SJCRH30 (cell line): ENCODE results near the gene ENHO. TPM values are rescaled to one million over a fixed set of nuclear protein-coding genes. Genes with fewer than 3 reads are reported as not detected.

ENCODE experiments used
- DNase-seq, 2 experiments: peaks; one replicate each; pipeline ENCODE4 v3.0.0-alpha.2; 2015 to 2020
- H3K27ac ChIP-seq: fragments of 250-450 bp; sonication (Bioruptor Pico); 2 replicates; pipeline ENCODE4 v1.5.1; 2020; ENCODE audit warnings: mild to moderate bottlenecking, moderate library complexity
- H3K27me3 ChIP-seq: fragments of 250-450 bp; sonication (Bioruptor Pico); 2 replicates; pipeline ENCODE4 v1.5.1; 2020; ENCODE audit warnings: mild to moderate bottlenecking, moderate library complexity
- H3K36me3 ChIP-seq: fragments of 250-450 bp; sonication (Bioruptor Pico); 2 replicates; pipeline ENCODE4 v1.5.1; 2020; ENCODE audit warnings: mild to moderate bottlenecking, moderate library complexity
- H3K4me1 ChIP-seq: fragments of 250-450 bp; sonication (Bioruptor Pico); 2 replicates; pipeline ENCODE4 v1.5.1; 2020; ENCODE audit warnings: mild to moderate bottlenecking, moderate library complexity
- H3K4me3 ChIP-seq: fragments of 250-450 bp; sonication (Bioruptor Pico); 2 replicates; pipeline ENCODE4 v1.5.1; 2020; ENCODE audit warnings: mild to moderate bottlenecking, moderate library complexity
- H3K9me3 ChIP-seq: fragments of 250-450 bp; sonication (Bioruptor Pico); replicated peaks from 2 replicates; pipeline ENCODE4 v1.5.1; 2020; ENCODE audit warnings: mild to moderate bottlenecking, moderate library complexity
- total RNA-seq: library from RNA; depleted of rRNA; stranded (reverse); fragments of >200 nt; shearing (Covaris generic); gene quantifications from 2 replicates; pipeline ENCODE4 v1.2.3, GENCODE V29; 2014

ENHO gene
- total RNA-seq, 1 experiment from 2014 or later, result not detected

DNA sequence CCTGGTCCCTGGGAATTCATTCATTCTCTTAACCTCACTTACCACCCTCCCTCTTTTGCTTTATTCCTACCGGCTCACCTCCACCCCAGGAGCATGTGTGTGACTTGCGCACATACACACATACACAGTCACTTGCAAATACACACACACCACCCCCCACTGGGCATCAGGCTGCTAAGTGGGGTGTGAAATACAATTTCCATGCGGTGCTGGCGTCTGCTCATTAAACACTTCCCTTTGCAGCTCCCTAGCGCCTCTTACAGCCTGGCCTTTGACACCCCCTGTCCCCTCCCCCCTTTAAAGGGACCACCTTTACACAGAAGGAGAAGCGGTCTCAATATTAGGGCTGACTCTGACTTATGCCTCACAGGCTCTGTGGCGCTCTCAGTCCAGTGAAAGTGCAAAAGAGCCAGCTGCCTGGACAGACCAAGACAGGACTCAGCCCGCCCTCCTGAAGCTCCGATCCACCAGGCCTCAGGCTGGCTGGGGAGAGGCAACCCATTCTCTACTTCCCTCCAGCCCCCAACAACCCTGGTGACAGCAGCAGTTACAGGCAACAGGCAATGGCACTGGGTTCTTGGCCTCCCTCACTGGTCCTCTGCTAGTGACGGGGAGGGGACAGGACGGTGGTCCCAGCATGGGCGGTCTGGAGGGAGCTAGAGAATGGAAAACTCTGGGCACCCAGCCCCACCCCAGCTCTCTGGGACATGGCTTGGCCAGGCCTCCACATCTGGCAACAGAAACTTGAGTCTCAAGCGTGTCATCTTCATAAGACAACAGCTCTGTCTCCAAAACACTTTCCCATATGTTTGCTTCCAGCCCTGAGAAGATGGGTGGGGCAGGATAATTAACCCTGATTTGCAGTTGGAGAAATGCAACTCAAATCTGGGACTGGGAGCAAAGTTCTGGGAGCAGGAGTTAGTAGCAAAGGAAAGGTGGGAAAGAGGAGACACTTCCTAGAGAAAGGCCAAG, 12.0 kb downstream of the ENHO start:
- peaks cover 3% of the 10 kb centered on the region; the same call in 1 of the 2 replicates for H3K27me3 ChIP-seq
- H3K4me3 ChIP-seq, result no peak overlapping the region
- H3K27ac ChIP-seq, result no peak overlapping the region
- H3K9me3 ChIP-seq, result no peaks in the 10 kb centered on the region
- H3K36me3 ChIP-seq, result no peaks in the 10 kb centered on the region
- H3K4me1 ChIP-seq, result no peaks in the 10 kb centered on the region
- DNase-seq, result no peak

DNA sequence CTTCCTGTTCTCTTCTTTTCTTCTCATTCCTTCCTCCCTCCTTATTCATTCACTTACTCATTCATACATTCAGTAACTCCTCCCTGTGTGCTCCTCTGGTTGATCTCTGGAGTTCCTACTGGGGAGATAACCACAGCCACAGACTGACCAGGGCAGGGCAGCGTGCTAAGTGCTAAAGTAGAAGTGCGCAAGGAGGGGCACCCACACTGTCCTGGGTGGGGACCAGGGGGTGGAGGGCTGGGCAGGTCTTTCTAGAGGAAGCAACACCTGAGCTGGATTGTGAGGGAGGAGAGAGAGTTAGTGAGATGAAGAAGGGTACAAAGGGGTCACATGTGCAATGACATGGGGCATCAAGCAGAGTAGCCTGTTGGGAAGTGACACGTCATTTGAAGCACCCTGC, 13.8 kb downstream of the ENHO start:
- Histone ChIP-seq H3K36me3 (no peaks in the 10 kb centered on the region), H3K9me3 (no peaks in the 10 kb centered on the region), H3K4me1 (no peaks in the 10 kb centered on the region), H3K27ac (no peak overlapping the region), H3K4me3 (no peak overlapping the region), H3K27me3 (no peaks in the 10 kb centered on the region)
- no peak for DNase-seq

DNA sequence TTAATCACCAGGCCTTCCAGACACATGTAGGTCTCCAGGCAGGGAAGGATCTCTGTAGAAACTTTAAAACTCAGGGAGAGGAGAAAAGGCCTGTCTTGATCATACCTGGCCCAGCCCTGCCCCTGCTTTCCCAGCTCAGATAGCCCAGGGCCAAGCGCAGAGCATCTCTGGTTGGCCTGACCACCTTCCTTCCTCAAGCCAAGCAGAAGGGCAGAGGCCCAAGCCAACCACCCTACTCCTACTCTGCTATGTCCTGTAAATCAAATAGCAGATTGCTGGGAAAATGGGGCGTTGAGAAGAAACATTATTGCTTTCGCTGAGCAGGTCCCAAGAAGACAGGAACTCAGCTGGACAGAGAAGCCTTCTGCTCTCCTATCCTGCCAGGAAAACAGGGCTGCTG, 14.3 kb downstream of the ENHO start:
- H3K4me1 ChIP-seq, result no peaks in the 10 kb centered on the region
- H3K36me3 ChIP-seq, result no peaks in the 10 kb centered on the region
- H3K9me3 ChIP-seq, result no peaks in the 10 kb centered on the region
- no peak for DNase-seq
- H3K4me3 ChIP-seq, result no peak overlapping the region
- 0 out of 2 replicates have a peak, but pooled peaks cover 3% of the 10 kb centered on the region for H3K27me3 ChIP-seq
- no peak overlapping the region for H3K27ac ChIP-seq

- H3K4me1 ChIP-seq, result no peaks in the 10 kb centered on the region
Measured at GRCh38 chr9:34507966-34508365, 14.8 kb downstream of the ENHO start.

GRCh38 chr9:34507556-34507955, 15.2 kb downstream of the ENHO start:
- H3K27me3 ChIP-seq, result 0 out of 2 replicates have a peak, but pooled peaks cover 3% of the 10 kb centered on the region
- no peaks in the 10 kb centered on the region for H3K36me3 ChIP-seq
- H3K4me3 ChIP-seq, result no peak overlapping the region
- no peaks in the 10 kb centered on the region for H3K9me3 ChIP-seq
- H3K4me1 ChIP-seq, result no peaks in the 10 kb centered on the region
- DNase-seq, result no peak
- H3K27ac ChIP-seq, result no peak overlapping the region

More at GRCh38 chr9:34507966-34508365, 14.8 kb downstream of the ENHO start:
- H3K27ac ChIP-seq, result no peak overlapping the region
- DNase-seq, result no peak
- H3K4me3 ChIP-seq, result no peak overlapping the region
- 0 out of 2 replicates have a peak, but pooled peaks cover 3% of the 10 kb centered on the region for H3K27me3 ChIP-seq
- no peaks in the 10 kb centered on the region for H3K36me3 ChIP-seq
- no peaks in the 10 kb centered on the region for H3K9me3 ChIP-seq

DNA sequence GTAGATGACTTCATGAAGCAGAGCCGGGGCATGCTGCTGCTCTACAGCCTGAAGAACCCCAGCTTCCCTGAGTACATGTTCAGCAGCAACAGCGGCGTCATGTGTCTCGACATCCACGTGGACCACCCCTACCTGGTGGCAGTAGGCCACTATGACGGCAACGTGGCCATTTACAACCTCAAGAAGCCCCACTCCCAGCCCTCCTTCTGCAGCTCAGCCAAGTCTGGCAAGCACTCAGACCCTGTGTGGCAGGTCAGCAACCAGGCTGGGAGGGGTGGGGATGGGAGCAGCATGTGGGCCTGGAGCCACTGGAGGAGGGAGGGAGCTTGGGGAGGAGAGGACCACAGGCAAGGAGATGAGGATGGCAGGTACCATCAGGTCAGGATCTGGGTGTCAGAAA, 16.2 kb downstream of the ENHO start:
- no peaks in the 10 kb centered on the region for H3K36me3 ChIP-seq
- no peaks in the 10 kb centered on the region for H3K4me1 ChIP-seq
- no peak overlapping the region for H3K27ac ChIP-seq
- no peak for DNase-seq
- no peak overlapping the region for H3K4me3 ChIP-seq
- H3K9me3 ChIP-seq, result no peaks in the 10 kb centered on the region
- 0 out of 2 replicates have a peak, but pooled peaks cover 3% of the 10 kb centered on the region for H3K27me3 ChIP-seq

DNA sequence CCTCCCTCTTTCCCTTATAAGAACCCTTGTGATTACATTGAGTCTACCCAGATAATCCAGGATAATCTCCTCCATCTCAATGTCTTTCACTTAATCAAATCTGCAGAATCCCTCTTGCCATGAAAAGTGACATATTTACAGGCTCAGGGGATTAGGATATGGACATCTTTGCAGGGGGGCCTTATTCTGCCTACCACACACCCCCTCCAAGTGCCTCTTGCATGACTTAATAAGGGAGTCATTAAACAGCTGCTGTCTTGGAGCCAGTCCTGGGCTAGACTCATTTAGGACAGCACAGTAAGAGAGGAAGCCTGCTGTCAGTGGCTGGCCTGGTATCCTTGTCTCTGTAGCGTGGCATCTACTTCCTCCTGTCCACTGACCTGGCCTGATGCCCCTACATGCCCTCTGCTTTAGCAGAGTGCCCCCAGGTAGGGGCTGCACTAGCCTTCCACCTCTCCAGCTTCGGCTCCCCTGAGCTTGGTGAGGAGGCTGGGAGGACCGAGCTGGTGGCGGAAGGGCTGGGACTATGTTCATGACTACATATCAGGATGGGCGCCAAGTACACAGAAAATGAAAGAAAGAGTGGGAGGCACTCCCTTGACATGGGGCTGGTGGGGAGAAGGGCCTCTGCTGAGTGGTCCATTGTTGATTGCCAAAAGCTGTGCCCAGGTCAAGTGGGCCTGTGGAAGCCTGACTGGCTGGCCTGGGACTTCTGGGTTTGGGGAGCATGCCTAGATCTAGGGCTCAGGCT, 17.2 kb downstream of the ENHO start:
- Histone ChIP-seq H3K4me1 (no peaks in the 10 kb centered on the region), H3K36me3 (no peaks in the 10 kb centered on the region), H3K27ac (no peak overlapping the region), H3K9me3 (no peaks in the 10 kb centered on the region), H3K4me3 (no peak overlapping the region), H3K27me3 (0 out of 2 replicates have a peak, but pooled peaks cover 3% of the 10 kb centered on the region)
- DNase-seq, result no peak

GRCh38 chr9:34503406-34503805, 19.4 kb downstream of the ENHO start:
- no peak for DNase-seq
- H3K36me3 ChIP-seq, result no peaks in the 10 kb centered on the region
- no peaks in the 10 kb centered on the region for H3K9me3 ChIP-seq
- no peaks in the 10 kb centered on the region for H3K4me1 ChIP-seq
- no peak overlapping the region for H3K4me3 ChIP-seq
- H3K27me3 ChIP-seq, result 0 out of 2 replicates have a peak, but pooled peaks cover 3% of the 10 kb centered on the region
- no peak overlapping the region for H3K27ac ChIP-seq

DNA sequence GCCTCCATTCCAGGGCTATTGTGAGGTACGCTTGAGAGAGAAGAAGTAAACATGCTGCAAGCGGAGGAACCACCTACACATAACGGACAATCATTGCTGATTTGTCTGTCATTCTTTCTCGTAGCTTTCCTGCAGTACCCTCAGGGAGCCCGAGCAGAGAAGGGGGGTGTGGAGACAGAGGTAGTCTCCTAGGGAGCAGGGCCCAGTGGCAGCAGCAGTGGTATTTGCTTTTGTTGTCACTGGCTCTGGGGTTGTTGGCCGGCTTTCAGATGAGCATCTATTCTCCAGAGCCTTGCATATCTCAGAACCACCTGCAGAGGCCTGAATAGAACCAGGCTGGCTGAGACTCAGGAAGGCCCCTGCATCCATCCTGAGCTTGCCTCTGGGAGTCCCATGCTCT, 19.9 kb downstream of the ENHO start:
- no peaks in the 10 kb centered on the region for H3K4me1 ChIP-seq
- H3K27me3 ChIP-seq, result 0 out of 2 replicates have a peak, but pooled peaks cover 3% of the 10 kb centered on the region
- H3K36me3 ChIP-seq, result no peaks in the 10 kb centered on the region
- no peak for DNase-seq
- H3K4me3 ChIP-seq, result no peak overlapping the region
- no peak overlapping the region for H3K27ac ChIP-seq
- no peaks in the 10 kb centered on the region for H3K9me3 ChIP-seq

DNA sequence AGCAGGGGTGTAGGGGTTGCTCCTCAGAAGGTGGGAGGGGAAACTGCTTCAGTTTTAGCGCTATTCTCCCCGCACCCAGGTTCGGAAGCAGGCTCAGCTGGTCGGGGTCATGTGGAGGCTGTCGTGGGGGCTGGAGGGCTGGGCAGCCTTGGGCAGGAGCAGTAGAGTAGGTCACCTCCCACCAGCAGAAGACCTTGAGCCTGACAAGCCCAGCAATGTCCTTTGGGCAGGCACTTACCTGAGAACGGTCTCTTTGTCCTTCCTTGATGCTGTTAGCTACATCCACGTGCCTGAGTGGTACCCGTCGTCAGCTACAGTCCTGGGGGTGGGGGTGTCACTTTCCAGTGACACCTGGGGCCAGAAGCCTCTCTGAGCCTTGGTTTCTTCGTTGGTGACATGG, 20.3 kb downstream of the ENHO start:
- Histone ChIP-seq H3K9me3 (no peaks in the 10 kb centered on the region), H3K4me3 (no peak overlapping the region), H3K27me3 (0 out of 2 replicates have a peak, but pooled peaks cover 3% of the 10 kb centered on the region), H3K36me3 (no peaks in the 10 kb centered on the region), H3K4me1 (no peaks in the 10 kb centered on the region), H3K27ac (no peak overlapping the region)
- DNase-seq, result no peak

- no peaks in the 10 kb centered on the region for H3K9me3 ChIP-seq
- H3K27me3 ChIP-seq, result 0 out of 2 replicates have a peak, but pooled peaks cover 3% of the 10 kb centered on the region
- peak; percentile 19 to 27 for DNase-seq
- H3K4me3 ChIP-seq, result no peak overlapping the region
- H3K27ac ChIP-seq, result no peak overlapping the region
- no peaks in the 10 kb centered on the region for H3K4me1 ChIP-seq
- no peaks in the 10 kb centered on the region for H3K36me3 ChIP-seq
Measured at GRCh38 chr9:34501889-34502425, 20.8 kb downstream of the ENHO start.

DNA sequence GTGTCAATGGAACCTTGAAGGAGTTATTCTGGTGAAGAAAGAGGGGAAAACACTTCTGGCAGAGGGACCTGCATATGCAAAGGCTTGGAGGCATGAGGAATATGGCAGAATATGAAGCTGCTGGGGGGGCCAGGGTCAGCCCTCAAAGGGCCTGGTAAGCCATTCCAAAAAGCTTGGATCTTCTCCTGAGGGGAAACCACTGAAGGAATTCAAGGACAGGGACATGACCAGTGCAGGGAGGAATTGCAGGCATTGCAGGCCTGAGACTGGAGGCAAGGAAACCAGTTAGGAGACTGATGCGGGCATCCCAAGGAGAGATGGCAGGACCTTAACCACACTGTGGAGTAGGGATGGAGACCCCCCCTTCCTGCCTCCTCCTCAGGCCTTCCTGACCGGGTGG, 21.4 kb downstream of the ENHO start:
- Histone ChIP-seq H3K27ac (no peak overlapping the region), H3K9me3 (no peaks in the 10 kb centered on the region), H3K4me1 (no peaks in the 10 kb centered on the region), H3K27me3 (0 out of 2 replicates have a peak, but pooled peaks cover 3% of the 10 kb centered on the region), H3K36me3 (no peaks in the 10 kb centered on the region), H3K4me3 (no peak overlapping the region)
- DNase-seq, result no peak

GRCh38 chr9:34500623-34501267, 22.0 kb downstream of the ENHO start:
- 0 out of 2 replicates have a peak, but pooled peaks cover 3% of the 10 kb centered on the region for H3K27me3 ChIP-seq
- no peaks in the 10 kb centered on the region for H3K4me1 ChIP-seq
- H3K9me3 ChIP-seq, result no peaks in the 10 kb centered on the region
- no peak overlapping the region for H3K4me3 ChIP-seq
- no peaks in the 10 kb centered on the region for H3K36me3 ChIP-seq
- no peak overlapping the region for H3K27ac ChIP-seq
- DNase-seq, result peak; percentile 35 to 77

GRCh38 chr9:34499076-34499475, 23.7 kb downstream of the ENHO start:
- H3K27me3 ChIP-seq, result 0 out of 2 replicates have a peak, but pooled peaks cover 3% of the 10 kb centered on the region
- no peak overlapping the region for H3K4me3 ChIP-seq
- H3K27ac ChIP-seq, result no peak overlapping the region
- H3K4me1 ChIP-seq, result no peaks in the 10 kb centered on the region
- H3K36me3 ChIP-seq, result no peaks in the 10 kb centered on the region
- no peaks in the 10 kb centered on the region for H3K9me3 ChIP-seq
- DNase-seq, result no peak
